Gastrocnemius medialis (tissue), 4 donors: ENCODE results near the gene ZNF646. TPM values are rescaled to one million over a fixed set of nuclear protein-coding genes. Genes with fewer than 3 reads are reported as not detected.

ENCODE experiments used
- ATAC-seq, 2 donors: fragments of 150-250 bp; one replicate each; pipeline ENCODE4 v1.9.1; 2016
- DNase-seq, 2 donors: peaks; one replicate each; pipeline ENCODE4 v3.0.0-alpha.2; 2019
- H3K27ac ChIP-seq, 4 donors: fragments of 200-600 bp; sonication (generic); 1 replicate in 1 of 4; 2 replicates in 3 of 4; pipeline ENCODE4 v1.5.1; 2016 to 2018; ENCODE audit warnings: mild to moderate bottlenecking in 2 of 4, moderate library complexity in 1 of 4
- H3K27me3 ChIP-seq, 3 donors: fragments of 200-600 bp; sonication (generic) in 2 of 3; 1 replicate in 1 of 3; 2 replicates in 2 of 3; pipeline versions ENCODE4 v1.5.1 to v1.6.0; 2016 to 2019; ENCODE audit warnings: mild to moderate bottlenecking in 1 of 3, moderate library complexity in 1 of 3
- H3K36me3 ChIP-seq, 2 donors: fragments of 200-600 bp; sonication (generic) in 1 of 2; one replicate each; pipeline ENCODE4 v1.5.1; 2017 to 2018
- H3K4me1 ChIP-seq, 2 donors: fragments of 200-600 bp; sonication (generic) in 1 of 2; one replicate each; pipeline ENCODE4 v1.5.1; 2016 to 2017; ENCODE audit warnings: mild to moderate bottlenecking in 2 of 2
- H3K4me3 ChIP-seq, 4 donors: fragments of 200-600 bp; sonication (generic) in 3 of 4; 1 replicate in 1 of 4; 2 replicates in 3 of 4; pipeline ENCODE4 v1.5.1; 2016 to 2019; ENCODE audit warnings: mild to moderate bottlenecking in 2 of 4
- H3K9me3 ChIP-seq, 3 donors: fragments of 200-600 bp; sonication (generic) in 2 of 3; 1 replicate in 1 of 3; 2 replicates in 2 of 3; pipeline ENCODE4 v1.5.1; 2016 to 2019
- POLR2A ChIP-seq, 2 donors: fragments of 450-650 bp; IDR thresholded peaks; one replicate each; pipeline ENCODE4 v1.6.1; 2017; ENCODE audit warnings: antibody characterized with exemption in 2 of 2, mild to moderate bottlenecking in 2 of 2, moderate library complexity in 2 of 2
- in situ Hi-C, 4 donors: fragments of 200-750 bp; cut with MboI; loops; one replicate each; pipeline versions ENCODE4 v1.15.0 to v1.8.0; 2017; ENCODE audit warnings: low sequenced_read_pairs in 4 of 4
- intact Hi-C: fragments of 100-400 bp; cut with DNase I; formaldehyde crosslinking; loops from one replicate; pipeline ENCODE4 v1.15.1; 2023; ENCODE audit warnings: low total_unique reads
- total RNA-seq, 4 donors: library from RNA; depleted of rRNA; stranded (reverse); fragments of >200 nt; gene quantifications; one replicate each; pipeline versions ENCODE4 v1.1.0 to v1.2.3, GENCODE V29; 2016
- TF ChIP-seq, protein P1 (sequence below), 5 experiments: fragments of 450-650 bp in 3 of 5; fragments of 200-600 bp in 2 of 5; sonication (generic) in 2 of 5; IDR thresholded peaks in 4 of 5; conservative IDR thresholded peaks in 1 of 5; 1 replicate in 4 of 5; 2 replicates in 1 of 5; pipeline ENCODE4 v1.5.1; 2016 to 2019; ENCODE audit warnings: antibody characterized with exemption in 5 of 5, mild to moderate bottlenecking in 3 of 5, moderate library complexity in 3 of 5

The ZNF646 gene
- total RNA-seq, 4 donors from 2014 or later: 11.7 to 33.2 (median 21.5) TPM

- DNase-seq: no peak
- no peaks in the 10 kb centered on the region for H3K9me3 ChIP-seq
- no peak for ATAC-seq
- no peak overlapping the region for H3K4me3 ChIP-seq
- in situ Hi-C loops (loop anchor here in 2 of 4 donors (5.0 to 25.0 kb wide), 2 partner anchors 46 to 91 kb away; partner anchors contain the start of genes HSD3B7 (in 1 of the 2) and STX4 (in 1 of the 2)), intact Hi-C loops (no loop called here)
- TF ChIP-seq, protein P1, sequence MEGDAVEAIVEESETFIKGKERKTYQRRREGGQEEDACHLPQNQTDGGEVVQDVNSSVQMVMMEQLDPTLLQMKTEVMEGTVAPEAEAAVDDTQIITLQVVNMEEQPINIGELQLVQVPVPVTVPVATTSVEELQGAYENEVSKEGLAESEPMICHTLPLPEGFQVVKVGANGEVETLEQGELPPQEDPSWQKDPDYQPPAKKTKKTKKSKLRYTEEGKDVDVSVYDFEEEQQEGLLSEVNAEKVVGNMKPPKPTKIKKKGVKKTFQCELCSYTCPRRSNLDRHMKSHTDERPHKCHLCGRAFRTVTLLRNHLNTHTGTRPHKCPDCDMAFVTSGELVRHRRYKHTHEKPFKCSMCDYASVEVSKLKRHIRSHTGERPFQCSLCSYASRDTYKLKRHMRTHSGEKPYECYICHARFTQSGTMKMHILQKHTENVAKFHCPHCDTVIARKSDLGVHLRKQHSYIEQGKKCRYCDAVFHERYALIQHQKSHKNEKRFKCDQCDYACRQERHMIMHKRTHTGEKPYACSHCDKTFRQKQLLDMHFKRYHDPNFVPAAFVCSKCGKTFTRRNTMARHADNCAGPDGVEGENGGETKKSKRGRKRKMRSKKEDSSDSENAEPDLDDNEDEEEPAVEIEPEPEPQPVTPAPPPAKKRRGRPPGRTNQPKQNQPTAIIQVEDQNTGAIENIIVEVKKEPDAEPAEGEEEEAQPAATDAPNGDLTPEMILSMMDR (IDR thresholded peaks at IDR 0.05 in 4 of 5, conservative IDR thresholded peaks at IDR 0.05 in 1 of 5): no peak
- TF ChIP-seq POLR2A (IDR thresholded peaks at IDR 0.05): no peak
- no peaks in the 10 kb centered on the region for H3K27me3 ChIP-seq
- peaks cover 10 to 13% of the 10 kb centered on the region in 2 donors for H3K4me1 ChIP-seq
- peaks cover 0 to 55% of the 10 kb centered on the region in 2 donors for H3K36me3 ChIP-seq
- no peak overlapping the region for H3K27ac ChIP-seq
These were observed 4.5 kb downstream of the ZNF646 start for GRCh38 chr16:31078597-31079341.

- Histone ChIP-seq H3K27me3 (no peaks in the 10 kb centered on the region), H3K36me3 (peaks cover 0 to 55% of the 10 kb centered on the region in 2 donors), H3K9me3 (no peaks in the 10 kb centered on the region), H3K4me3 (no peak overlapping the region), H3K27ac (no peak overlapping the region), H3K4me1 (peaks cover 10 to 13% of the 10 kb centered on the region in 2 donors)
- intact Hi-C loops (no loop called here), in situ Hi-C loops (loop anchor here in 2 of 4 donors (5.0 to 25.0 kb wide), 2 partner anchors 47 to 92 kb away; partner anchors contain the start of genes HSD3B7 (in 1 of the 2) and STX4 (in 1 of the 2))
- TF ChIP-seq, protein P1 (IDR thresholded peaks at IDR 0.05 in 4 of 5, conservative IDR thresholded peaks at IDR 0.05 in 1 of 5): no peak
- TF ChIP-seq POLR2A (IDR thresholded peaks at IDR 0.05): no peak
- DNase-seq: no peak
- ATAC-seq: no peak
These were observed 5.2 kb downstream of the ZNF646 start for GRCh38 chr16:31079342-31079944.

- DNase-seq: no peak
- peaks cover 0 to 55% of the 10 kb centered on the region in 2 donors for H3K36me3 ChIP-seq
- H3K4me3 ChIP-seq: no peak overlapping the region
- no peaks in the 10 kb centered on the region for H3K27me3 ChIP-seq
- no peaks in the 10 kb centered on the region for H3K9me3 ChIP-seq
- intact Hi-C loops: no loop called here
- H3K27ac ChIP-seq: no peak overlapping the region
- peaks cover 5 to 8% of the 10 kb centered on the region in 2 donors for H3K4me1 ChIP-seq
- TF ChIP-seq, protein P1 (IDR thresholded peaks at IDR 0.05 in 4 of 5, conservative IDR thresholded peaks at IDR 0.05 in 1 of 5): no peak
- no peak for TF ChIP-seq POLR2A (IDR thresholded peaks at IDR 0.05)
- in situ Hi-C loops: loop anchor here in 1 of 4 donors (25.0 kb wide), 1 partner anchor 93 kb away; the partner anchor contains the start of gene HSD3B7
- no peak for ATAC-seq
These were observed 5.9 kb downstream of the ZNF646 start for GRCh38 chr16:31080035-31080629.

GRCh38 chr16:31080756-31081419 lies 6.7 kb downstream of the ZNF646 start:
- Histone ChIP-seq H3K27me3 (no peaks in the 10 kb centered on the region), H3K4me3 (no peak overlapping the region), H3K9me3 (no peaks in the 10 kb centered on the region), H3K36me3 (peaks cover 0 to 55% of the 10 kb centered on the region in 2 donors), H3K4me1 (peaks cover 0 to under 1% of the 10 kb centered on the region in 2 donors), H3K27ac (no peak overlapping the region)
- TF ChIP-seq POLR2A (IDR thresholded peaks at IDR 0.05): no peak
- TF ChIP-seq, protein P1 (IDR thresholded peaks at IDR 0.05 in 4 of 5, conservative IDR thresholded peaks at IDR 0.05 in 1 of 5): no peak
- DNase-seq: no peak
- ATAC-seq: no peak
- in situ Hi-C loops (loop anchor here in 1 of 4 donors (25.0 kb wide), 1 partner anchor 94 kb away; the partner anchor contains the start of gene HSD3B7), intact Hi-C loops (no loop called here)
